NT2/D1 (cell line): ENCODE results near the gene ACP6.

ENCODE experiments used
- YY1 ChIP-seq: IDR thresholded peaks from 2 replicates; pipeline ENCODE4 v1.6.1; 2011; ENCODE audit not compliant: insufficient read length, insufficient read depth
- ZNF274 ChIP-seq: IDR thresholded peaks from 2 replicates; pipeline ENCODE4 v1.6.1; 2011; ENCODE audit warnings: mild to moderate bottlenecking, low read depth, low read length

GRCh38 chr1:147673816-147674215 is 3.5 kb upstream of the ACP6 start:
- TF ChIP-seq ZNF274 (no peak), YY1 (no peak)
